Iris pigment epithelial cell (primary cell): ENCODE results near the gene PAM16.
"Not testable (repeated sequence)": the region's sequence is repeated elsewhere in the genome, so short reads cannot be mapped to it uniquely, and the experiment has no call there.

ENCODE experiments used
- DNase-seq: peaks from one replicate; pipeline ENCODE4 v3.0.0-alpha.2; 2011; ENCODE audit warnings: low read depth

The PAM16 gene

GRCh38 chr16:4350787-4351659, at the start of gene PAM16:
Gene PAM16 (minus strand): TSS chr16:4351321. CDS start chr16:4351234, 87 bp downstream.
- DNase-seq, result peak; percentile 92

- no peak for DNase-seq
Observed at GRCh38 chr16:4399001-4399730, 48.0 kb upstream of the PAM16 start.

- no peak for DNase-seq
Observed at GRCh38 chr16:4395055-4395726, 44.1 kb upstream of the PAM16 start.

GRCh38 chr16:4393850-4394249, 42.7 kb upstream of the PAM16 start:
- not testable (repeated sequence) for DNase-seq

GRCh38 chr16:4393240-4393600, 42.1 kb upstream of the PAM16 start:
- DNase-seq, result no peak

GRCh38 chr16:4392382-4393239, 41.5 kb upstream of the PAM16 start:
- DNase-seq, result peak; percentile 48

- DNase-seq, result no peak
Observed at GRCh38 chr16:4391631-4392381, 40.7 kb upstream of the PAM16 start.

GRCh38 chr16:4390266-4391260, 39.4 kb upstream of the PAM16 start:
- no peak for DNase-seq

- no peak for DNase-seq
Observed at GRCh38 chr16:4389051-4389955, 38.2 kb upstream of the PAM16 start.

- no peak for DNase-seq
Observed at GRCh38 chr16:4388271-4389021, 37.3 kb upstream of the PAM16 start.

- no peak for DNase-seq
Observed at GRCh38 chr16:4387781-4388180, 36.7 kb upstream of the PAM16 start.

- DNase-seq, result peak; percentile 55
Observed at GRCh38 chr16:4386951-4387565, 35.9 kb upstream of the PAM16 start.

GRCh38 chr16:4386451-4386805, 35.3 kb upstream of the PAM16 start:
- DNase-seq, result no peak

GRCh38 chr16:4385789-4386450, 34.8 kb upstream of the PAM16 start:
- no peak for DNase-seq

- DNase-seq, result no peak
Observed at GRCh38 chr16:4385066-4385788, 34.1 kb upstream of the PAM16 start.

GRCh38 chr16:4384509-4384942, 33.4 kb upstream of the PAM16 start:
- DNase-seq, result no peak
